K562 (cell line): Measurements from ENCODE around the gene MYO3B. TPM values are rescaled to one million over a fixed set of nuclear protein-coding genes. Genes with fewer than 3 reads are reported as not detected.

Source experiments
- CBFA2T3 ChIP-seq: fragments of 450-650 bp; IDR thresholded peaks from 2 replicates; pipeline ENCODE4 v1.6.1; 2017
- CSDE1 ChIP-seq, 2 experiments: fragments of 450-650 bp; IDR thresholded peaks; 2 replicates each; pipeline ENCODE4 v1.6.1; 2016; ENCODE audit warnings: mild to moderate bottlenecking in 1 of 2
- JUN ChIP-seq, 2 experiments: sonication (generic) in 1 of 2; formaldehyde crosslinking in 1 of 2; IDR thresholded peaks; 2 replicates each; pipeline versions ENCODE4 v1.6.1 to v1.8.0; 2012 to 2022; ENCODE audit warnings: borderline replicate concordance in 2 of 2, mild to moderate bottlenecking in 2 of 2, improper control_type of control experiment in 1 of 2, low read depth in 1 of 2, low read length in 1 of 2, missing genetic modification reagents in 1 of 2
- TAF7 ChIP-seq: fragments of 450-650 bp; IDR thresholded peaks from 2 replicates; pipeline ENCODE4 v1.6.1; 2016; ENCODE audit warnings: missing genetic modification characterization, missing compliant biosample characterization
- polyA plus RNA-seq, 8 experiments: library from polyadenylated mRNA; depleted of rRNA in 4 of 8; stranded (reverse) in 5 of 8; unstranded in 3 of 8; fragments of >200 nt; fragmentation: Nextera tagmentation in 2 of 8; fragmentation: Illumina TruSeq in 1 of 8; extraction: Ambion mirVana in 2 of 8; extraction: Trizol in 1 of 8; gene quantifications; 2 replicates each; pipeline versions ENCODE4 v1.2.1 to v1.2.3, GENCODE V29; 2011 to 2014; ENCODE audit warnings: inconsistent platforms in 1 of 8, missing spikeins in 1 of 8
- total RNA-seq, 7 experiments: library from RNA; depleted of rRNA in 6 of 7; stranded (reverse); fragments of >200 nt in 6 of 7; fragmentation: Illumina TruSeq in 2 of 7; extraction: Trizol in 2 of 7; gene quantifications; 2 replicates each; pipeline versions ENCODE4 v1.2.1 to v1.2.3, GENCODE V29; 2011 to 2021; ENCODE audit warnings: low replicate concordance in 1 of 7
- TF ChIP-seq, protein P1 (sequence below): fragments of 200-600 bp; sonication (generic); IDR thresholded peaks from one replicate; pipeline ENCODE4 v1.6.1; 2012; ENCODE audit warnings: mild to moderate bottlenecking, low read depth, low read length, inconsistent platforms
- TF ChIP-seq, protein P2 (sequence below): fragments of 450-650 bp; formaldehyde crosslinking; IDR thresholded peaks from 2 replicates; pipeline ENCODE4 v1.4.0; 2022; ENCODE audit warnings: missing genetic modification characterization
- TF ChIP-seq, protein P3 (sequence below), 2 experiments: fragments of 250-450 bp in 1 of 2; fragments of 450-650 bp in 1 of 2; sonication (Bioruptor Pico) in 1 of 2; IDR thresholded peaks; 2 replicates each; pipeline versions ENCODE4 v1.6.1 to v1.8.0; 2016 to 2021; ENCODE audit warnings: mild to moderate bottlenecking in 2 of 2, moderate library complexity in 2 of 2, missing compliant biosample characterization in 1 of 2, missing genetic modification characterization in 1 of 2
- TF ChIP-seq, protein P4 (sequence below), 3 experiments: fragments of 200-800 bp in 1 of 3; sonication (Bioruptor generic) in 1 of 3; sonication (generic) in 1 of 3; formaldehyde crosslinking in 1 of 3; IDR thresholded peaks; 2 replicates each; pipeline versions ENCODE4 v1.6.1 to v1.8.0; 2016 to 2022; ENCODE audit warnings: mild to moderate bottlenecking in 2 of 3, missing compliant biosample characterization in 2 of 3, missing genetic modification characterization in 2 of 3, missing genetic modification reagents in 1 of 3
- TF ChIP-seq, protein P5 (sequence below): fragments of 450-650 bp; IDR thresholded peaks from 2 replicates; pipeline ENCODE4 v1.7.0; 2016; ENCODE audit warnings: borderline replicate concordance

The MYO3B gene
- total and polyA plus RNA-seq, 9 of the 15 experiments (the other 6 are each of a cell fraction or from before 2014, with no cell fraction given): 2.7 to 6.5 (median 3.6) TPM

DNA sequence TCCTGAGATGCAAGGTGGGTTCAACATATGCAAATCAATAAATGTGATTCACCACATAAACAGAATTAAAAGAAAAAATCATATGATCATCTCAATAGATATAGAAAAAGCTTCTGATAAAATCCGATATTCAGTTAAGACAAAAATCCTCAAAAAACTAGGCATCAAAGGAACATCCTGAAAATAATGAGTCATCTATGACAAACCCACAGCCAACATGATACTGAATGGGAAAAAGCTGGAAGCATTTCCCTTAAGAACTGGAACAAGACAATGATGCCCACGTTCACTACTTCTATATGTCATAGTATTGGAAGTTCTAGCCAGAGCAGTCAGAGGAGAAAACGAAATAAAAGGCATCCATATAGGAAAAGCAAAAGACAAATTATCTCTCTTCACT, 80.4 kb downstream of the MYO3B start (continued):
- TF ChIP-seq, protein P1, sequence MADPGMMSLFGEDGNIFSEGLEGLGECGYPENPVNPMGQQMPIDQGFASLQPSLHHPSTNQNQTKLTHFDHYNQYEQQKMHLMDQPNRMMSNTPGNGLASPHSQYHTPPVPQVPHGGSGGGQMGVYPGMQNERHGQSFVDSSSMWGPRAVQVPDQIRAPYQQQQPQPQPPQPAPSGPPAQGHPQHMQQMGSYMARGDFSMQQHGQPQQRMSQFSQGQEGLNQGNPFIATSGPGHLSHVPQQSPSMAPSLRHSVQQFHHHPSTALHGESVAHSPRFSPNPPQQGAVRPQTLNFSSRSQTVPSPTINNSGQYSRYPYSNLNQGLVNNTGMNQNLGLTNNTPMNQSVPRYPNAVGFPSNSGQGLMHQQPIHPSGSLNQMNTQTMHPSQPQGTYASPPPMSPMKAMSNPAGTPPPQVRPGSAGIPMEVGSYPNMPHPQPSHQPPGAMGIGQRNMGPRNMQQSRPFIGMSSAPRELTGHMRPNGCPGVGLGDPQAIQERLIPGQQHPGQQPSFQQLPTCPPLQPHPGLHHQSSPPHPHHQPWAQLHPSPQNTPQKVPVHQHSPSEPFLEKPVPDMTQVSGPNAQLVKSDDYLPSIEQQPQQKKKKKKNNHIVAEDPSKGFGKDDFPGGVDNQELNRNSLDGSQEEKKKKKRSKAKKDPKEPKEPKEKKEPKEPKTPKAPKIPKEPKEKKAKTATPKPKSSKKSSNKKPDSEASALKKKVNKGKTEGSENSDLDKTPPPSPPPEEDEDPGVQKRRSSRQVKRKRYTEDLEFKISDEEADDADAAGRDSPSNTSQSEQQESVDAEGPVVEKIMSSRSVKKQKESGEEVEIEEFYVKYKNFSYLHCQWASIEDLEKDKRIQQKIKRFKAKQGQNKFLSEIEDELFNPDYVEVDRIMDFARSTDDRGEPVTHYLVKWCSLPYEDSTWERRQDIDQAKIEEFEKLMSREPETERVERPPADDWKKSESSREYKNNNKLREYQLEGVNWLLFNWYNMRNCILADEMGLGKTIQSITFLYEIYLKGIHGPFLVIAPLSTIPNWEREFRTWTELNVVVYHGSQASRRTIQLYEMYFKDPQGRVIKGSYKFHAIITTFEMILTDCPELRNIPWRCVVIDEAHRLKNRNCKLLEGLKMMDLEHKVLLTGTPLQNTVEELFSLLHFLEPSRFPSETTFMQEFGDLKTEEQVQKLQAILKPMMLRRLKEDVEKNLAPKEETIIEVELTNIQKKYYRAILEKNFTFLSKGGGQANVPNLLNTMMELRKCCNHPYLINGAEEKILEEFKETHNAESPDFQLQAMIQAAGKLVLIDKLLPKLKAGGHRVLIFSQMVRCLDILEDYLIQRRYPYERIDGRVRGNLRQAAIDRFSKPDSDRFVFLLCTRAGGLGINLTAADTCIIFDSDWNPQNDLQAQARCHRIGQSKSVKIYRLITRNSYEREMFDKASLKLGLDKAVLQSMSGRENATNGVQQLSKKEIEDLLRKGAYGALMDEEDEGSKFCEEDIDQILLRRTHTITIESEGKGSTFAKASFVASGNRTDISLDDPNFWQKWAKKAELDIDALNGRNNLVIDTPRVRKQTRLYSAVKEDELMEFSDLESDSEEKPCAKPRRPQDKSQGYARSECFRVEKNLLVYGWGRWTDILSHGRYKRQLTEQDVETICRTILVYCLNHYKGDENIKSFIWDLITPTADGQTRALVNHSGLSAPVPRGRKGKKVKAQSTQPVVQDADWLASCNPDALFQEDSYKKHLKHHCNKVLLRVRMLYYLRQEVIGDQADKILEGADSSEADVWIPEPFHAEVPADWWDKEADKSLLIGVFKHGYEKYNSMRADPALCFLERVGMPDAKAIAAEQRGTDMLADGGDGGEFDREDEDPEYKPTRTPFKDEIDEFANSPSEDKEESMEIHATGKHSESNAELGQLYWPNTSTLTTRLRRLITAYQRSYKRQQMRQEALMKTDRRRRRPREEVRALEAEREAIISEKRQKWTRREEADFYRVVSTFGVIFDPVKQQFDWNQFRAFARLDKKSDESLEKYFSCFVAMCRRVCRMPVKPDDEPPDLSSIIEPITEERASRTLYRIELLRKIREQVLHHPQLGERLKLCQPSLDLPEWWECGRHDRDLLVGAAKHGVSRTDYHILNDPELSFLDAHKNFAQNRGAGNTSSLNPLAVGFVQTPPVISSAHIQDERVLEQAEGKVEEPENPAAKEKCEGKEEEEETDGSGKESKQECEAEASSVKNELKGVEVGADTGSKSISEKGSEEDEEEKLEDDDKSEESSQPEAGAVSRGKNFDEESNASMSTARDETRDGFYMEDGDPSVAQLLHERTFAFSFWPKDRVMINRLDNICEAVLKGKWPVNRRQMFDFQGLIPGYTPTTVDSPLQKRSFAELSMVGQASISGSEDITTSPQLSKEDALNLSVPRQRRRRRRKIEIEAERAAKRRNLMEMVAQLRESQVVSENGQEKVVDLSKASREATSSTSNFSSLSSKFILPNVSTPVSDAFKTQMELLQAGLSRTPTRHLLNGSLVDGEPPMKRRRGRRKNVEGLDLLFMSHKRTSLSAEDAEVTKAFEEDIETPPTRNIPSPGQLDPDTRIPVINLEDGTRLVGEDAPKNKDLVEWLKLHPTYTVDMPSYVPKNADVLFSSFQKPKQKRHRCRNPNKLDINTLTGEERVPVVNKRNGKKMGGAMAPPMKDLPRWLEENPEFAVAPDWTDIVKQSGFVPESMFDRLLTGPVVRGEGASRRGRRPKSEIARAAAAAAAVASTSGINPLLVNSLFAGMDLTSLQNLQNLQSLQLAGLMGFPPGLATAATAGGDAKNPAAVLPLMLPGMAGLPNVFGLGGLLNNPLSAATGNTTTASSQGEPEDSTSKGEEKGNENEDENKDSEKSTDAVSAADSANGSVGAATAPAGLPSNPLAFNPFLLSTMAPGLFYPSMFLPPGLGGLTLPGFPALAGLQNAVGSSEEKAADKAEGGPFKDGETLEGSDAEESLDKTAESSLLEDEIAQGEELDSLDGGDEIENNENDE: no peak
- TF ChIP-seq, protein P2, sequence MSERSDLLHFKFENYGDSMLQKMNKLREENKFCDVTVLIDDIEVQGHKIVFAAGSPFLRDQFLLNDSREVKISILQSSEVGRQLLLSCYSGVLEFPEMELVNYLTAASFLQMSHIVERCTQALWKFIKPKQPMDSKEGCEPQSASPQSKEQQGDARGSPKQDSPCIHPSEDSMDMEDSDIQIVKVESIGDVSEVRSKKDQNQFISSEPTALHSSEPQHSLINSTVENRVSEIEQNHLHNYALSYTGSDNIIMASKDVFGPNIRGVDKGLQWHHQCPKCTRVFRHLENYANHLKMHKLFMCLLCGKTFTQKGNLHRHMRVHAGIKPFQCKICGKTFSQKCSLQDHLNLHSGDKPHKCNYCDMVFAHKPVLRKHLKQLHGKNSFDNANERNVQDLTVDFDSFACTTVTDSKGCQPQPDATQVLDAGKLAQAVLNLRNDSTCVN: no peak
- TF ChIP-seq, protein P3, sequence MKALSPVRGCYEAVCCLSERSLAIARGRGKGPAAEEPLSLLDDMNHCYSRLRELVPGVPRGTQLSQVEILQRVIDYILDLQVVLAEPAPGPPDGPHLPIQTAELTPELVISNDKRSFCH (CRISPR knock-in tag; IDR thresholded peaks at IDR 0.05): no peak
- TF ChIP-seq, protein P3 (tag; IDR thresholded peaks at IDR 0.05): 0 out of 2 replicates have a peak, but pooled peaks have one; percentile 30
- TF ChIP-seq JUN (IDR thresholded peaks at IDR 0.05; ENCODE audit: borderline replicate concordance, low read depth, low read length): peak; percentile 48; the same call in 1 of the 2 replicates
- TF ChIP-seq JUN (CRISPR knock-in tag; IDR thresholded peaks at IDR 0.05; ENCODE audit: borderline replicate concordance): no peak
- TF ChIP-seq, protein P4, sequence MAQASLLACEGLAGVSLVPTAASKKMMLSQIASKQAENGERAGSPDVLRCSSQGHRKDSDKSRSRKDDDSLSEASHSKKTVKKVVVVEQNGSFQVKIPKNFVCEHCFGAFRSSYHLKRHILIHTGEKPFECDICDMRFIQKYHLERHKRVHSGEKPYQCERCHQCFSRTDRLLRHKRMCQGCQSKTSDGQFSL (CRISPR knock-in tag; IDR thresholded peaks at IDR 0.05): no peak
- TF ChIP-seq, protein P4 (tag; IDR thresholded peaks at IDR 0.05): no peak
- 0 out of 2 replicates have a peak, but pooled peaks have one; percentile 11 for TF ChIP-seq TAF7 (tag)
- no peak for TF ChIP-seq CSDE1 (IDR thresholded peaks at IDR 0.05)
- TF ChIP-seq, protein P5, sequence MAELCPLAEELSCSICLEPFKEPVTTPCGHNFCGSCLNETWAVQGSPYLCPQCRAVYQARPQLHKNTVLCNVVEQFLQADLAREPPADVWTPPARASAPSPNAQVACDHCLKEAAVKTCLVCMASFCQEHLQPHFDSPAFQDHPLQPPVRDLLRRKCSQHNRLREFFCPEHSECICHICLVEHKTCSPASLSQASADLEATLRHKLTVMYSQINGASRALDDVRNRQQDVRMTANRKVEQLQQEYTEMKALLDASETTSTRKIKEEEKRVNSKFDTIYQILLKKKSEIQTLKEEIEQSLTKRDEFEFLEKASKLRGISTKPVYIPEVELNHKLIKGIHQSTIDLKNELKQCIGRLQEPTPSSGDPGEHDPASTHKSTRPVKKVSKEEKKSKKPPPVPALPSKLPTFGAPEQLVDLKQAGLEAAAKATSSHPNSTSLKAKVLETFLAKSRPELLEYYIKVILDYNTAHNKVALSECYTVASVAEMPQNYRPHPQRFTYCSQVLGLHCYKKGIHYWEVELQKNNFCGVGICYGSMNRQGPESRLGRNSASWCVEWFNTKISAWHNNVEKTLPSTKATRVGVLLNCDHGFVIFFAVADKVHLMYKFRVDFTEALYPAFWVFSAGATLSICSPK: no peak
- no peak for TF ChIP-seq CBFA2T3
